ENCODE data around the gene SMAD3. TPM values are rescaled to one million over a fixed set of nuclear protein-coding genes. Genes with fewer than 3 reads are reported as not detected.
"Not testable (repeated sequence)": the region's sequence is repeated elsewhere in the genome, so short reads cannot be mapped to it uniquely, and the experiment has no call there.

Gene SMAD3
- total and polyA plus RNA-seq, 4 donors = 10.9 to 41.6 (median 23.4) TPM

GRCh38 chr15:67074886-67075229, 9.5 kb downstream of the SMAD3 start:
- no peaks in the 10 kb centered on the region for H3K9me3 ChIP-seq (ENCODE audit: control insufficient read depth in 4 of 4, insufficient read depth in 3 of 4, low read length in 3 of 4)
- DNase-seq (no peak), ATAC-seq (ENCODE audit: insufficient read depth, low FRiP score) (no peak)
- H3K36me3 ChIP-seq (ENCODE audit: control insufficient read depth in 4 of 4, insufficient read depth in 4 of 4, low read length in 4 of 4) = peaks cover 0 to 13% (median under 1%) of the 10 kb centered on the region in 4 donors
- TF ChIP-seq CTCF (IDR thresholded peaks at IDR 0.05; ENCODE audit: control extremely low read depth, extremely low read depth) = no peak
- H3K4me3 ChIP-seq = no peak overlapping the region
- WGBS, 2 donors = 84 to 91% methylated on average over 1 of the region's 1 CpG
- no peak overlapping the region for H3K9ac ChIP-seq (ENCODE audit: insufficient read depth in 1 of 2, low read length in 2 of 2)
- H3K27me3 ChIP-seq (ENCODE audit: control insufficient read depth in 3 of 3, insufficient read depth in 3 of 3, low read length in 2 of 3) = no peaks in the 10 kb centered on the region
- H3K4me1 ChIP-seq (ENCODE audit: control insufficient read depth in 5 of 5, insufficient read depth in 5 of 5, low read length in 5 of 5) = peaks cover 0 to 27% (median 18%) of the 10 kb centered on the region in 5 donors
- H3K27ac ChIP-seq (ENCODE audit: low read depth in 1 of 2, low read length in 1 of 2) = no peak overlapping the region

GRCh38 chr15:67075555-67076135, 10.2 kb downstream of the SMAD3 start:
- not testable (repeated sequence) for H3K9ac ChIP-seq (ENCODE audit: insufficient read depth in 1 of 2, low read length in 2 of 2); H3K27ac ChIP-seq (ENCODE audit: low read depth in 1 of 2, low read length in 1 of 2); H3K9me3 ChIP-seq (ENCODE audit: control insufficient read depth in 4 of 4, insufficient read depth in 3 of 4, low read length in 3 of 4); H3K4me3 ChIP-seq; H3K27me3 ChIP-seq (ENCODE audit: control insufficient read depth in 3 of 3, insufficient read depth in 3 of 3, low read length in 2 of 3); DNase-seq; ATAC-seq (ENCODE audit: insufficient read depth, low FRiP score)
- Histone ChIP-seq H3K4me1 (ENCODE audit: control insufficient read depth in 5 of 5, insufficient read depth in 5 of 5, low read length in 5 of 5) (peaks cover 0 to 29% (median 24%) of the 10 kb centered on the region in 5 donors), H3K36me3 (ENCODE audit: control insufficient read depth in 4 of 4, insufficient read depth in 4 of 4, low read length in 4 of 4) (peaks cover 0 to 13% (median under 1%) of the 10 kb centered on the region in 4 donors)
- WGBS, 2 donors = 98% methylated on average over 14 of the region's 14 CpGs

GRCh38 chr15:67076147-67076843, 10.9 kb downstream of the SMAD3 start:
- H3K9ac ChIP-seq (ENCODE audit: insufficient read depth in 1 of 2, low read length in 2 of 2) = no peak overlapping the region
- H3K27ac ChIP-seq (ENCODE audit: low read depth in 1 of 2, low read length in 1 of 2) = no peak overlapping the region
- TF ChIP-seq CTCF (IDR thresholded peaks at IDR 0.05; ENCODE audit: control extremely low read depth, extremely low read depth) = no peak
- H3K9me3 ChIP-seq (ENCODE audit: control insufficient read depth in 4 of 4, insufficient read depth in 3 of 4, low read length in 3 of 4) = no peaks in the 10 kb centered on the region
- no peaks in the 10 kb centered on the region for H3K27me3 ChIP-seq (ENCODE audit: control insufficient read depth in 3 of 3, insufficient read depth in 3 of 3, low read length in 2 of 3)
- 81% methylated on average over 13 of the region's 13 CpGs for WGBS, 2 donors
- ATAC-seq (ENCODE audit: insufficient read depth, low FRiP score) = no peak
- peaks cover 0 to 9% (median 0%) of the 10 kb centered on the region in 4 donors for H3K36me3 ChIP-seq (ENCODE audit: control insufficient read depth in 4 of 4, insufficient read depth in 4 of 4, low read length in 4 of 4)
- peaks cover 0 to 31% (median 29%) of the 10 kb centered on the region in 5 donors for H3K4me1 ChIP-seq (ENCODE audit: control insufficient read depth in 5 of 5, insufficient read depth in 5 of 5, low read length in 5 of 5)
- no peak overlapping the region for H3K4me3 ChIP-seq
- no peak for DNase-seq

- Histone ChIP-seq H3K9ac (ENCODE audit: insufficient read depth in 1 of 2, low read length in 2 of 2) (no peak overlapping the region), H3K27me3 (ENCODE audit: control insufficient read depth in 3 of 3, insufficient read depth in 3 of 3, low read length in 2 of 3) (no peaks in the 10 kb centered on the region), H3K4me3 (no peak overlapping the region), H3K9me3 (ENCODE audit: control insufficient read depth in 4 of 4, insufficient read depth in 3 of 4, low read length in 3 of 4) (no peaks in the 10 kb centered on the region), H3K4me1 (ENCODE audit: control insufficient read depth in 5 of 5, insufficient read depth in 5 of 5, low read length in 5 of 5) (peaks cover 3 to 31% (median 24%) of the 10 kb centered on the region in 5 donors), H3K36me3 (ENCODE audit: control insufficient read depth in 4 of 4, insufficient read depth in 4 of 4, low read length in 4 of 4) (peaks cover 0 to 9% (median under 1%) of the 10 kb centered on the region in 4 donors), H3K27ac (ENCODE audit: low read depth in 1 of 2, low read length in 1 of 2) (peak overlapping the region in 1 of 2 donors; percentile 23)
- ATAC-seq (ENCODE audit: insufficient read depth, low FRiP score) (peak; percentile 35), DNase-seq (no peak)
- 50 to 57% methylated on average over 6 of the region's 6 CpGs for WGBS, 2 donors
- TF ChIP-seq CTCF (IDR thresholded peaks at IDR 0.05; ENCODE audit: control extremely low read depth, extremely low read depth) = no peak
These were observed 12.3 kb downstream of the SMAD3 start for GRCh38 chr15:67077641-67078215.
